Activated gamma-delta T cell (primary cell): ENCODE results near the gene TPSD1.
"Not testable (repeated sequence)": the region's sequence is repeated elsewhere in the genome, so short reads cannot be mapped to it uniquely, and the experiment has no call there.

Experiments
- DNase-seq: peaks from one replicate; lab custom pipeline; 2025; lab: John Stamatoyannopoulos, UW

TPSD1 gene

DNA sequence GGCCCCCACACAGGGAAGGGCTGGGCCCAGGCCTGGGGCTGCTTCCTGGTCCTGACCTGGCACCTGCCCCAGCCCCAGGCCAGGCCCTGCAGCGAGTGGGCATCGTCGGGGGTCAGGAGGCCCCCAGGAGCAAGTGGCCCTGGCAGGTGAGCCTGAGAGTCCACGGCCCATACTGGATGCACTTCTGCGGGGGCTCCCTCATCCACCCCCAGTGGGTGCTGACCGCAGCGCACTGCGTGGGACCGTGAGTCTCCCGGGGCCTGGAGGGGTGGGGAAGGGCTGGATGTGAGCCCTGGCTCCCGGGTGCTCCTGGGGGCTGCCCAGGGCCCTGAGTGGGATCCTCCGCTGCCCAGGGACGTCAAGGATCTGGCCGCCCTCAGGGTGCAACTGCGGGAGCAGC, 14.8 kb upstream of the TPSD1 start:
- not testable (repeated sequence) for DNase-seq

GRCh38 chr16:1243363-1243762, 12.5 kb upstream of the TPSD1 start:
- not testable (repeated sequence) for DNase-seq

DNA sequence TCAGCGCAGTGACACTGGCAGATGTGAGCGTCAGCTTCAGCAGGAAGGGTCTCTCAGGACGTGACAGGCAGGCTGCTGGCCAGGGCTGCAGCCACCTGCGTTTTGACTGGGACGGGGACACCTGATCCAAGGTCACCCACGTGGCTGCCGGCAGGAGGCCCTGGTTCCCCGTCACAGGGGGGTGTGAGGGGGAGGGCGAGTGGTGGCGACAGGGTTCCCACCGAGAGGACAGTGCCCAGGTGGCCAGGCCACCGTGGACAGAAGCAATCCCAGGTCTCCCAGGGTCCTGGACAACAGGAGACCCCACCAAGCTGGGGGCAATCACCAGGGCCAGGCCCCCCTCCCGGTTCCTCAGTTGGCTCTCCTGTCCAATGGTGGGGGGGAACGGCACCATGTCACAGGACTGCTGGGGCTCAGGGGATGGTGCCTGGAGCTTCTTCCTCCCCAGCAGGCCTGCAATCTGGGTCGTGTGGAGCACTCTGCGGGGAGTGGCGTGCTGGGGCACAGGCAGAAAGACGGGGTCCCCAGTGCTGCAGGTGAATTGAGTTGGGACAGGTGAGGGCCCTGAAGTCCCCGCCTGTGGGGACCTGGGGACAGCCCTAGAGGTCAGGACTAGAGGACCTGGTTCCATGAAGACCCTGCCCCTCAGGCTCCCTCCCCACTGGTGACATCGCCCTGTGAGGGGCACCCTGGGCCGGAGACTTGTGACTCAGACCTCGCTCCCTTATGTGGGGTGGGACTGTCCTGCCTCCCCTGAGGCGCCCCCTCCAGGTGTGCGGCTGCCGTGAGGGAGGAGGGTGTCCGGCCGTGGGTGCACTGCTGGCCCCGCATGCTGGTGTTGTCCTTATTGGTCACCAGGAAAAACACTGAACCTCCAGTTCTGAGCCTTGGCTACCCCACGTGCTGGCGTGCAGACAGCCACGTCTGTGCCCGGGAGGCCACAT, 11.7 kb upstream of the TPSD1 start:
- not testable (repeated sequence) for DNase-seq

DNA sequence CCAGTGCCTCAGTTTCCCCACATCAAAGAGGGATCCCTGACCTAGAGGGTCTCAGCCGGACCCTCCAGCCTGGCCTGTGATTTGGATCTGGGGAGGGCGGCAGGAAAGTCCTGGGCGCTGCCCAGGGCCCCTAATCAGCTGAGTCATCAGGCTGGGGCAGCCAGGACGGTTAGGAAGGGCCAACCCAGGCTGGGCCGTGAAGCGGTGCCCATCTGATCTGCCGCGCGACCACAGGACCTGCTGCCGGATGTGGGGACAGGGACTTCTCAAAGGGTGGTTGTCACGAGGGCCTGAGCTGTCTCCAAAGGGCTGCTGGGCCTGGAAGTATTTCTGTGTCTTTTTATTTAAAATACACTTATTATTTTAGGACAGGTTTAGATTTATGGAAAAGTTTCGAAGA, 11.0 kb upstream of the TPSD1 start:
- DNase-seq: no peak

GRCh38 chr16:1245452-1246020, 10.3 kb upstream of the TPSD1 start:
- no peak for DNase-seq

DNA sequence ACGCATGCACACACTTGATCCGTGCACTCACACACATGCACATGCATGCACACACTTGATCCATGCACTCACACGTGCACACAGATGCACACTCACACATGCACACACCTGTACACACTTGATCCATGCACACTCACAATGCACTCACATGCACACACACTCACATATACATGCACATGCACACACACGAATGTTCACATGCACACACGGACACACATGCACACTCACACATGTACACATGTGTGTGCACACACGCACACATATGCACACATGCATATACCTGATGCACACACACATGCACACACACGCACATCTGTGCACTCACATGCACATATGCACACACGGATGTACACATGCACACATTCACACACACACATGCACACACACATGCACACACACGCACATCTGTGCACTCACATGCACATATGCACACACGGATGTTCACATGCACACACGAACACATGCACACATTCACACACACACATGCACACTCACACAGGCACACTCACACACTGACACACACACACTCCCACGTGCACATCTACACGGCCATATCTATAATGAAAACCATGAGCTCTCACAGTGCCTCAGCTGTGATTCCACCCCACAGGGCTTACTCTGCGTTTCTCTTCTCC, 7.8 kb upstream of the TPSD1 start:
- DNase-seq: not testable (repeated sequence)

DNA sequence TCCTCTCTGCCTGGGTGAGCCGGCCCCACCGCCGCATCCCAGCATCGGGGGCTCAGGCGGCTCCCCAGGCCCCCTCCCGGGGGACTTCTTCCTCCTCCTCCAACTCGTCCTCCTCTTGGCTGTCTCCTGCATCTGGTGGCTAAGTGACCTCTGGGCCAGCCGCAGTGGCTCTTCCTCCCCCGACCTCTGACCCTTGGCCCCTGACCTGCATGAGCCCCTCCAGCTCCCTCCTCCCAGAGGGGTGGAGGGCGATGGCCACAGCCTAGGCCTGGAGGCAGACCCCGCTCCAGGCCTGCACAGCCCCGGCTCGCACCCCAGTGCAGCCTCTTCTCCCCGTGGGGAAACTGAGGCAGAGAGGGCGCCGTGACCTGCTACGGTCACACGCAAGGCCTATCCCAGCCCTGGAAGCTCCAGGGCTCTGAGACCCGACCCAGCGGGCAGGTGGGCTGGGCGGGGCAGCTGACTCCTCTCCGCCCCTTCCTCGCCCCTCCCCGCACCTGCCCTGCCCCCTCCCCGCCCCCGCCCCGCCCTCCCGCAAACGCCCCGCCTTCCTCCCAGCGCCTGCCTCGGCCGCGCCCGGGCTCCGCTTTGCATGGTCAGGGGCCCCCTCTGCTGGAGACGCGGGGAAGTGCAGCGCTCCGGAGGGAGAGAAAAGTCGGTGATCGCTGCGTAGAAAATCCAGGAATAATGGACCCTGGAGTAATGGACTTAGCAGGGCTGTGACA, 6.7 kb upstream of the TPSD1 start:
- not testable (repeated sequence) for DNase-seq

GRCh38 chr16:1253701-1254364, 2.0 kb upstream of the TPSD1 start:
- DNase-seq: not testable (repeated sequence)

DNA sequence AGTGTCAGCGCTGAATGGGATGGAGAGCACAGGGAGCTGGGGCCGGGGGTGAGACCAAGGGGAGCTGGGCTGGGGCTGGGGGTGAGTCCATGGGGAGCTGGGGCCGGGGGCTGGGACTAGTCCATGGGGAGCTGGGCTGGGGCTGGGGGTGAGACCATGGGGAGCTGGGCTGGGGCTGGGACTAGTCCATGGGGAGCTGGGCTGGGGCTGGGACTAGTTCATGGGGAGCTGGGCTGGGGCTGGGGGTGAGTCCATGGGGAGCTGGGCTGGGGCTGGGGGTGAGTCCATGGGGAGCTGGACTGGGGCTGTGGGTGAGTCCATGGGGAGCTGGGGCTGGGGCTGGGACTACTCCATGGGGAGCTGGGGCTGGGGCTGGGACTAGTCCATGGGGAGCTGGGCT, 1.0 kb upstream of the TPSD1 start:
- not testable (repeated sequence) for DNase-seq

- DNase-seq: not testable (repeated sequence)
Measured at GRCh38 chr16:1256296-1256873, 516 bp downstream of the TPSD1 start.

GRCh38 chr16:1256874-1257322, 1.0 kb downstream of the TPSD1 start:
- DNase-seq: no peak

DNA sequence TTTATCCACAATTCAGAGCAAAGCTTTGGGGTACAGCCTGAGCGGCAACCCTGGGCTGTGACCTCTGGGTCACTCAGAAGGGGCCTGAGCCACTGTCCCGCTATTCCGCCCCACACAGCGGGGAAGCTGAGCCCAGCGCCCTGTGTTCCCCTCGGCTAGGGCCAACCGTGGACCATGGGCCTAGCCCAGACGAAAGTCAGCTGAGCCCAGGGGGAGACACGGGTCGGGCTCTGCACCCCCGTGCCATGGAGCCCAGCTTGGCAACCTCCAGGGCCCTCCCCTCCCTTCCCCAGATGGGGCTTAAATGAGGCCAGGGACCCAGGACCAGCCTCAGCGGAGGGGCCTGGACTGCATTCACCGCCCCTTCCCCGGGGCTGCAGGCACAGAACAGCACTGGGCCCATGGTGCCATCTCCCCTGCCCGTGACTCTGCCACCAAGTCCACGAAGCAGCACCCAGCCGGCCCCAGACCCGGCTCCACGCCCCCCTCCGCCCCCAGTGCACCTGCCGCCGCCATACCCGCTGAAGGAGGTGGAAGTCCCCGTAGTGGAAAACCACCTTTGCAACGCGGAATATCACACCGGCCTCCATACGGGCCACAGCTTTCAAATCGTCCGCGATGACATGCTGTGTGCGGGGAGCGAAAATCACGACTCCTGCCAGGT, 1.8 kb downstream of the TPSD1 start:
- DNase-seq: no peak

- DNase-seq: no peak
Measured at GRCh38 chr16:1258225-1258600, 2.3 kb downstream of the TPSD1 start.

DNA sequence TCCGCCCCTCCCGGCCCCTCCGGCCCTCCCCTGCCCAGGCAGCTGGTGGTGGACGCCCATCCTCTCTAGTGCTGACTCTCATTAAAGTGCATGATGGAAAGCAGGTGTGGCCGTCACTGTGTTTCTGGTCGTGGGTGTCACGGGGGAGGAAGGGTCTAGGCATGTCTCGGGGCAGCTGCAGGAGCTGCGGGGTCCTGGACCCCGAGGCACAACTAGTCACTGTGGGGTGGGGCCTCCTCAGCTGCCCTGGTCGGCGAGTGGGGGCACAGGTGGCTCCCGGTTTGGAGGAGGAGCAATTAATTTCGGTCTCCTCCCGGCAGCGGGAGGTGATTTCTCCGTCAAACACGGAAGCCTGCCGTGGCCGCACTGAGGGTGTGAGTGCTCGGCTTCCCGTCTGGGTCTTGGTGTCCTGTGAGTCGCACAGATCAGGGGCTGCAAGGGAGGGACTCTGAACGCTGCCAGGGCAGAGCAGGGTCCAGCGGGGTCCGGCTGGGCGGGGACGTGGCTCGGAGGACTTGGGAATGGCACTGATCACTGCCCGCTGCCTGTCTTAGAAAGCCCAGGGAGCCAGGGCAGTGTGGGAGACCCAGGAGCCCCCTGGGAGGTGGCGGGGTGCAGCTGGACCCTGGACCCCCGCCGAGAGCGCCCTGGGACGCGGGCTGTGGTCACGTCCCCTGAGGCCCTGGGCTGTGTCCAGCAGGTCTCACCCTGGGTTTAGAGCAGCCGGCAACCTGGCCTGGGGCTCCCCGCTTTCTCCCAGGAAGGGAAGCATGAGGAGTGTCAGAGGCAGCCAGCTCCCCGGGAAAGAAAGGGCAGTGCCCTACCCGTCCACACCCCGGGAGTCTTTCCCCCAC, 3.3 kb downstream of the TPSD1 start:
- DNase-seq: no peak

DNA sequence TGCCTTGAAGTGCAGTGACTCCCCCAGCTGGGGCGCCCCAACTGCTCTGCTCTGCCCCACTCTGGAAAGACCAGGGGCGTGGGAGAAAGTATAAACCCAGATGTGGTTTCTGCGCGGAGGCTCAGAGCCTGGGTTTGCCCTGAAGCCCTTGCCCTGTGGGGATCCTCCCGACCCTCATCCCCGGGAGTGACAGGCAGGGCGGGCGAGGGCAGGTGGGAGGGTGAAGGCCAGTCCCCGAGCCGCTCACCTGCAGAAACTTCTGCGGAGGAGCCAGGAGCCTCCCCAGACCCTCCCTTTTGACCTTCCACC, 3.8 kb downstream of the TPSD1 start:
- no peak for DNase-seq

DNA sequence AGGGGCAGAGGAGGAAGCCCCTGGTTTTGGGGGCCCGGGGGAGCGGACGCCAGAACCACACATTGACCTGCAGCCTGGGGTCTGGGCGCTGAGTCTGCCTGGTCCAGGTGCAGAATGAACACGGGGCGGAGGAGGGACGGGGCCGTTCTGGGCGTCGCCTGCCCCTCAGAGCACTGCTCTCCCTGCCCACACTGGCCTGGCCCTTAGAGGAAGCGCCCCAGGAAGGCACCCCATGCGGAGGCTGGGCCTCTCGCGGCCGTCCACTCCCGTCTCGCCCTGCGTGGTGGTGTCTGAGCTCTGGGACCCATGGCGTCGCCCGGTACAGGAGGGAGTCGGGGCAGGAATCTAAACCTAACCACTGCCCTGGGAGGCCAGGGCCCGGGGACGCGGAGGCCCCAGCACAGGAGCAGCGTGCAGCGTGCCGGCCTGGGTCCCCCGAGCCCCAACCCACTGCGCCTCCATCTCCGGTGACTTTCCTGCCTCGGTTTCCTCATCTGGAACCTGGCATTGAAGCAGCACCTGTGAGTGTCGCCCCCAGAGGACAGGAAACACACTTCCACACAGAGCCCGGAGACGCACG, 4.3 kb downstream of the TPSD1 start:
- no peak for DNase-seq

GRCh38 chr16:1261131-1261892, 5.4 kb downstream of the TPSD1 start:
- no peak for DNase-seq

- no peak for DNase-seq
Measured at GRCh38 chr16:1262210-1262845, 6.5 kb downstream of the TPSD1 start.
